PC-3 (cell line): Measurements from ENCODE around the gene ZNF628. TPM values are rescaled to one million over a fixed set of nuclear protein-coding genes. Genes with fewer than 3 reads are reported as not detected.

ENCODE experiments used
- ATAC-seq: fragments of 200-7000 bp; cut with Tn5 transposase; 2 replicates; pipeline ENCODE4 v1.9.1; 2020; ENCODE audit warnings: mild to moderate bottlenecking, moderate library complexity
- BruUV-seq: library from RNA; stranded (reverse); fragments of 400-500 nt; replicated peaks from 2 replicates; lab custom pipeline; 2021; lab: Mats Ljungman, UMichigan
- CTCF ChIA-PET: fragments of 300-600 bp; sonication (Branson Sonifier 250); formaldehyde crosslinking; loops from one replicate; lab custom pipeline; 2022; ENCODE audit warnings: antibody characterized with exemption; lab: Charles Lee
- POLR2A ChIA-PET: fragments of 300-600 bp; sonication (Branson Sonifier 250); formaldehyde crosslinking; loops from one replicate; lab custom pipeline; 2022; ENCODE audit warnings: antibody characterized with exemption; ENCODE audit not compliant: unreplicated experiment; lab: Charles Lee
- DNase-seq: peaks from one replicate; pipeline ENCODE4 v3.0.0-alpha.2; 2015
- H2AFZ ChIP-seq: fragments of 300-600 bp; sonication (generic); 2 replicates; pipeline ENCODE4 v1.6.0; 2016; ENCODE audit warnings: antibody characterized with exemption, low read length
- H3F3A ChIP-seq: fragments of 300-600 bp; sonication (generic); one replicate; pipeline ENCODE4 v1.6.0; 2017; ENCODE audit warnings: antibody characterized with exemption, low read length, control low read depth, mild to moderate bottlenecking; ENCODE audit not compliant: unreplicated experiment
- H3K27ac ChIP-seq: fragments of 300-600 bp; sonication (generic); 2 replicates; pipeline ENCODE4 v1.5.1; 2016; ENCODE audit warnings: mild to moderate bottlenecking, low read length
- H3K27me3 ChIP-seq: fragments of 300-600 bp; sonication (generic); 2 replicates; pipeline ENCODE4 v1.6.1; 2016; ENCODE audit warnings: low read length, mixed read lengths
- H3K36me3 ChIP-seq: fragments of 300-600 bp; sonication (generic); 2 replicates; pipeline ENCODE4 v1.6.1; 2016; ENCODE audit warnings: low read depth, mixed run types, low read length, mixed read lengths
- H3K4me1 ChIP-seq: fragments of 300-600 bp; sonication (generic); 2 replicates; pipeline ENCODE4 v1.5.1; 2016; ENCODE audit warnings: low read length; ENCODE audit not compliant: insufficient read depth
- H3K4me2 ChIP-seq: fragments of 300-600 bp; sonication (generic); 2 replicates; pipeline ENCODE4 v1.6.0; 2016; ENCODE audit warnings: low read length
- H3K4me3 ChIP-seq: fragments of 300-600 bp; sonication (generic); 2 replicates; pipeline ENCODE4 v1.5.1; 2016; ENCODE audit warnings: mild to moderate bottlenecking, low read length, mixed read lengths
- H3K79me2 ChIP-seq: fragments of 300-600 bp; sonication (generic); 2 replicates; pipeline ENCODE4 v1.6.1; 2017; ENCODE audit warnings: low read length, mixed read lengths
- H3K9ac ChIP-seq: fragments of 300-600 bp; sonication (generic); 2 replicates; pipeline ENCODE4 v1.6.0; 2016; ENCODE audit warnings: mild to moderate bottlenecking, low read length
- H3K9me2 ChIP-seq: fragments of 300-600 bp; sonication (generic); replicated peaks from 2 replicates; pipeline ENCODE4 v1.6.1; 2016; ENCODE audit warnings: mixed run types, low read length, mixed read lengths
- H3K9me3 ChIP-seq: fragments of 300-600 bp; sonication (generic); 2 replicates; pipeline ENCODE4 v1.6.1; 2016; ENCODE audit warnings: low read length, mixed read lengths
- H4K20me1 ChIP-seq: fragments of 300-600 bp; sonication (generic); 2 replicates; pipeline ENCODE4 v1.6.1; 2016; ENCODE audit warnings: low read length, mixed read lengths
- CTCF ChIP-seq: fragments of 300-600 bp; sonication (generic); conservative IDR thresholded peaks from 2 replicates; pipeline ENCODE4 v1.5.1; 2017; ENCODE audit warnings: antibody characterized with exemption, low read depth, mild to moderate bottlenecking, low read length
- EZH2 ChIP-seq: fragments of 300-600 bp; sonication (generic); IDR thresholded peaks from one replicate; pipeline ENCODE4 v1.6.1; 2017; ENCODE audit warnings: antibody characterized with exemption, mild to moderate bottlenecking, low read length; ENCODE audit not compliant: unreplicated experiment
- EZH2phosphoT487 ChIP-seq: fragments of 300-600 bp; sonication (generic); IDR thresholded peaks from 2 replicates; pipeline ENCODE4 v1.6.1; 2018; ENCODE audit warnings: mild to moderate bottlenecking, antibody characterized with exemption, low read length, borderline replicate concordance
- intact Hi-C: fragments of 100-400 bp; cut with micrococcal nuclease; formaldehyde crosslinking; loops from 2 replicates; pipeline ENCODE4 v1.9.0; 2023
- total RNA-seq: library from RNA; depleted of rRNA; stranded (reverse); fragments of >200 nt; gene quantifications from 2 replicates; pipeline ENCODE4 v1.2.3, GENCODE V29; 2014

ZNF628 gene
- total RNA-seq, 1 experiment from 2014 or later = 11.8 TPM

DNA sequence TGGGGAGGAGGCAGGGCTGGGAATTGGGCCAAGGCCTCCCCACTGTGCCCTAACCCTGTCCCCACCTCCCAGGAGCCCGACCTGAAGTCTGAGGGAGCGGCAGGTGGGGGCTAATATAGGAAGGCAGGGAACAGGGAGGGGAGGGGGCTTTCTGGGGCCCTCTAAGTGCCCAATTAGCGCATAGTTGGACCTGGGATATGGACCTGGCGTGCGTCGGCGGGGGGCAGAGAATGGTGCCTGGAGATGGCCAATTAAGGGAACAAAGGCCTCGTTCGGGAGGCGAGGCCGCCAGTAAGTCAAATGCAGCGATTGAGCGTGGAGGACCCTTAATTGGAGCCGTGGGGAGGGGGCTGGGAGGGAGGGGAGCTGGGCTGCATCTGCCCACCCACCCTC is 11.8 kb upstream of the ZNF628 start, which contains the start of gene C19orf85:
C19orf85 (minus strand) TSS at position 90 of the 393 bp plus-strand sequence. CDS start 197 bp downstream, outside the sequence.
- H3K9me3 ChIP-seq = no peaks in the 10 kb centered on the region
- H3K4me3 ChIP-seq = no peak within 1 kb of the TSS
- no peak within 1 kb of the TSS for H2AFZ ChIP-seq
- H3K4me1 ChIP-seq = peaks cover 19% of the 10 kb centered on the region
- no peak for ATAC-seq
- intact Hi-C loops = loop anchor here (5.0 kb wide), 1 partner anchor 168 kb away; no protein-coding TSS in a partner anchor
- no peak for DNase-seq
- no TSS peak for BruUV-seq
- no peaks in the 10 kb centered on the region for H3K36me3 ChIP-seq
- H3F3A ChIP-seq = no peaks in the 10 kb centered on the region
- H3K4me2 ChIP-seq = no peak within 1 kb of the TSS
- H3K27ac ChIP-seq = no peak within 1 kb of the TSS
- TF ChIP-seq EZH2 (no peak), CTCF (no peak), EZH2phosphoT487 (no peak)
- CTCF ChIA-PET = no interaction called here
- POLR2A ChIA-PET = no interaction called here
- H3K79me2 ChIP-seq = peaks cover 18% of the 10 kb centered on the region
- no peaks in the 10 kb centered on the region for H3K27me3 ChIP-seq
- peaks cover 6% of the 10 kb centered on the region; the same call in 1 of the 2 replicates for H4K20me1 ChIP-seq
- H3K9ac ChIP-seq = no peak within 1 kb of the TSS
- H3K9me2 ChIP-seq = no peaks in the 10 kb centered on the region

GRCh38 chr19:55465460-55466240 is 10.8 kb upstream of the ZNF628 start:
- Histone ChIP-seq H2AFZ (no peak overlapping the region), H3F3A (no peaks in the 10 kb centered on the region), H4K20me1 (peaks cover 1% of the 10 kb centered on the region; the same call in 1 of the 2 replicates), H3K36me3 (no peaks in the 10 kb centered on the region), H3K4me2 (no peak overlapping the region), H3K79me2 (peaks cover 8% of the 10 kb centered on the region), H3K9me3 (no peaks in the 10 kb centered on the region), H3K9me2 (no peaks in the 10 kb centered on the region), H3K4me3 (no peak overlapping the region), H3K27me3 (no peaks in the 10 kb centered on the region), H3K4me1 (peaks cover 14% of the 10 kb centered on the region), H3K27ac (no peak overlapping the region), H3K9ac (no peak overlapping the region)
- CTCF ChIA-PET = interaction anchor here (0.7 kb wide), 1 partner anchor 166 kb away, joined by 3 read pairs; no protein-coding TSS in a partner anchor
- POLR2A ChIA-PET = no interaction called here
- ATAC-seq = no peak
- BruUV-seq = no TSS peak
- TF ChIP-seq CTCF = no peak
- TF ChIP-seq EZH2 = no peak
- TF ChIP-seq EZH2phosphoT487 = no peak
- intact Hi-C loops = no loop called here
- no peak for DNase-seq

GRCh38 chr19:55466241-55466614 is 10.2 kb upstream of the ZNF628 start:
- Histone ChIP-seq H3F3A (no peaks in the 10 kb centered on the region), H3K36me3 (no peaks in the 10 kb centered on the region), H3K9ac (no peak overlapping the region), H3K4me1 (peaks cover 11% of the 10 kb centered on the region), H2AFZ (no peak overlapping the region), H4K20me1 (no peaks in the 10 kb centered on the region), H3K79me2 (peaks cover 2% of the 10 kb centered on the region), H3K4me2 (no peak overlapping the region), H3K27ac (no peak overlapping the region), H3K4me3 (no peak overlapping the region), H3K9me3 (no peaks in the 10 kb centered on the region), H3K9me2 (no peaks in the 10 kb centered on the region), H3K27me3 (no peaks in the 10 kb centered on the region)
- ATAC-seq (no peak), DNase-seq (no peak)
- POLR2A ChIA-PET = no interaction called here
- CTCF ChIA-PET = interaction anchor here (0.7 to 2.0 kb wide), 2 partner anchors 38 to 166 kb away, joined by 3 to 33 read pairs; no protein-coding TSS in a partner anchor
- intact Hi-C loops = no loop called here
- no TSS peak for BruUV-seq
- TF ChIP-seq CTCF (no peak), EZH2phosphoT487 (no peak), EZH2 (no peak)
